ENCODE measurements around the gene NCKAP5.
"Not testable (repeated sequence)": the region's sequence is repeated elsewhere in the genome, so short reads cannot be mapped to it uniquely, and the experiment has no call there.

Gene NCKAP5

DNA sequence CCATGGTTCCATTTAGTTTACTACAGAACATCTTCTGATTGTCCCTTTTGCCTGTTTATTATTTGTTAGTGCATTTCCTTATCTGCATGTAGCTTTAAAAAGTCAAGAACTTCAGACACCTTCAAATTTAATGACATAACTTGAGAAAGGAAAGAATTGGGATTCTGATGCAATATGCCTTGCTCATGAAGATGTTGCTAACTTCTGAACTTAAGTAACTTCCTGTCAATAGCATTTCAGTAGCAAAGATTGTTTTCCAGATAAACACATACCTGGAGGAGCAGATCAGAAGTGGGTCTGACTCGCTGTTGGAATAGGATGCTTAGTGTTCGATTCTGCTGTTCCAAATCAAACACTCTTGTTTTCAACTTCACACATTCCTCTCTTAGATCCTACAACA lies 708.0 kb downstream of the NCKAP5 start:
- no peak for DNase-seq (ENCODE audit: extremely low read depth in 1 of 2, low read depth in 1 of 2)

DNA sequence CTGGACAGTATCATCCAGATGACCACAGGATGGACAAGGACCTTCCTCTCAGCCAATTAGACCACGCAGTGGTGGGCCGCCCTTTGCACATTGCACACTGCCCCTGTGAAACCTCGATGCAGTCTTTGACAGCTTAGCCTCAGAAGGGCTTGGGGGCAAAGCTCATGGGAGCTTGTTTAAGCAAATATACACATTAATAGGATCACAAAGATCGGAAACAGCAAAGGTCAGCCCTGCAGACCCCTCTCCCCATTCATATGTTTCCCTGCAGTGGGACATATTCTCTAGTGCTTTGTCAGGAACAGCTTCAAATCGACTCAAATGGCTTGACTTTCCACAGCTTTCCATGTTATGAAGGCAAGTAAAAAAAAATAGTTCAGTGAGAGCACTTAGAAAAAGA lies 708.7 kb downstream of the NCKAP5 start:
- DNase-seq (ENCODE audit: extremely low read depth in 1 of 2, low read depth in 1 of 2), result no peak

- DNase-seq (ENCODE audit: extremely low read depth in 1 of 2, low read depth in 1 of 2), result no peak
Measured at GRCh38 chr2:132857319-132857718, 710.9 kb downstream of the NCKAP5 start.

- DNase-seq (ENCODE audit: extremely low read depth in 1 of 2, low read depth in 1 of 2), result no peak
Measured at GRCh38 chr2:132850688-132851087, 717.6 kb downstream of the NCKAP5 start.

DNA sequence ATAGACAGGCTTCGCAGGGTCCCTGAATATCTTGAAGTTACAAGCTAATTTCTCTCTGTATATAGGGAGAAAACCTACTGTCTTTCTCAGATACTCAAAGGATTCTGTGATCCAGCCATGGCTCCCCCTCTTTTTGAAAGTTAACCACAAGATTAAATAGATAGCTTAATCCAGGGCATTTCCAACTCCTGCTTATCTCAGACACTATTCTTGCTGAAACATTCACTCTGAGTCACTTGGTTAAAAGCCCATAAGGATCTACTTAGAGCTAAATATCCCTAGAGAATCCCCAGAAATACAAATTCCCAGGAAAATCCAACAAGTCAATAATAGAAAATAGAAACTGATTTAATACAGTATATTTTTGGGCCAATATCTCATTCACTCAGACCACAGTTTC lies 719.1 kb downstream of the NCKAP5 start:
- DNase-seq (ENCODE audit: extremely low read depth in 1 of 2, low read depth in 1 of 2), result no peak

DNA sequence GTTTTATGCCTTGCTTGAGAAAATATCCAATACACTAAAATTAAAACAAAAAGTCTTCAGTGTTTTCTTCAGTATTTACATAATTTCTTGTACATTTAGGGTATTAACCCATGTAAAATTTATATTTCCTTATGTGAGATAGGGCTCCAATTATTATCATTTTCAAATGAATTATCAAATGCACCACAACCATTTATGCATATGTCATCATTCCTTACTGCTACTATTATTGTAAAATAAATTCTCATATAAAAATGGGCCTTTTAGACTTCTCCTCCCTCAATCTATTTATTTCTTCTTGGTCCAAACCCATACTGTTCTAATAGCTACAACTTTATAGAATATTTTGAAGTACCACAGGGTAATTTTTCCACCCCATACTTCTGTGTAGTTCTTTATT lies 722.9 kb downstream of the NCKAP5 start:
- DNase-seq (ENCODE audit: extremely low read depth in 1 of 2, low read depth in 1 of 2), result no peak

DNA sequence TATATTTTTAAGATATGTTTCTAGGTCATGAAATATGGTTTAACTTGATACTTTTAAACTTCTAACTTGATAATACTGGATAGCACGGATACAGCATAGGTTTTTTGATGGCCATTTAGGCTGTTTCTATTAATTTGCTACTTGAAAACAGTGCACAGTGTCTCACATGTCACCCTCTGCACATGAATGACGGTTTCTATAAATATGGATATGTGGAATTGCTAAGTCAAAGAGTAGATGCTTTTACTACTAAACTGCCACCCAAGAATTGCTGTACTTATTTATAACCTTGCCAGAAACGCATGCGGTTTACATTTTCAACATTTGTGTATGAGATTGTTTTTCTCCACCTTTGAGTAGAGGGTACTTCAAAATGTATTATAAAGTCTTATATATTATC lies 723.7 kb downstream of the NCKAP5 start:
- no peak for DNase-seq (ENCODE audit: extremely low read depth in 1 of 2, low read depth in 1 of 2)

GRCh38 chr2:132837769-132838168 lies 730.5 kb downstream of the NCKAP5 start:
- no peak for DNase-seq (ENCODE audit: extremely low read depth in 1 of 2, low read depth in 1 of 2)

DNA sequence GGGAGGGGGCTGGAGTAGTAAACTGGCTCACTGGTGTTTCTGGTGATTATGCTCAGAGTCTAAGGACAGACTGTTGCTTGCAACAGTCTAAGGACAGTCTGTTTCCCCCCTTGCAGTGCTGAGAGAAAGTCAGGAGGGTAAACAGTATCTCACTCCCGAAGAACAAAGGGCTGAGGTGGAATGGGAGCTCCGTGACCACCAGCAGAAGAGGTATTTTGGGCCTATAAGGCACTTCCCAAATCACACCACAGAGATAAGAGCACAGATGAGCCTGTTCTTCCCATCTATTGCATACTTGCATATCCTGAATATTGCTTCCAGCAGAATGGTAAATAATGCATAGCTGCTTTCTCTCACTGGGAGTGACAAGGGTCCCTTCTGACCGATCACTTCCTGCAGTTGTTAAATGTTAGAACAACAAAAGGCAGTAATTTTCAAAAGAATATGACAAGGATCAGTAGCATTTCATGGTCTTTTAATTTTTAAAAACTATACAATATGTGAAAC lies 737.9 kb downstream of the NCKAP5 start:
- no peak for DNase-seq (ENCODE audit: extremely low read depth in 1 of 2, low read depth in 1 of 2)

- DNase-seq (ENCODE audit: extremely low read depth in 1 of 2, low read depth in 1 of 2), result no peak
Measured at GRCh38 chr2:132825601-132826000, 742.7 kb downstream of the NCKAP5 start.

GRCh38 chr2:132824716-132825115 lies 743.5 kb downstream of the NCKAP5 start:
- no peak for DNase-seq (ENCODE audit: extremely low read depth in 1 of 2, low read depth in 1 of 2)

DNA sequence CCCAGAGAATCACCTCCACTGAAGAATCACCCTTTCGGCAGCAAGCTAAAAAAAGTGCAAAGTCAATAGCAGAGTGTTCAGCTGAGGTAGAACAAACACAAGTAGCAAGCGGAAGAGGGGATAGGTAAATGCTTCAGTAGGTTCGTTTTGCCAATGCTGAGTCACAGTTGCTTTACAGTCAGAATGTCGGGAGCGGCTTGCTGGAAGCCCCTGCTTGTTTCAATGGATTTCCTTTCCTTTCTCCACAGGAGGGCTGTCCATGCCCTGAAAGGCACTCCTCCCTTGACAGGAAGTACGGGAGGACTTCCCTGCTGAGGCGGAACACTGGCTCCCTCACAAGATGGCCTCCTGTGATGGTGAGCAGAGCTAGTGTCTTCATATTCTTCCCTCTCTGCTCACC lies 752.0 kb downstream of the NCKAP5 start:
- DNase-seq (ENCODE audit: extremely low read depth in 1 of 2, low read depth in 1 of 2), result no peak

- DNase-seq (ENCODE audit: extremely low read depth in 1 of 2, low read depth in 1 of 2), result no peak
Measured at GRCh38 chr2:132815516-132815915, 752.7 kb downstream of the NCKAP5 start.

GRCh38 chr2:132814651-132815050 lies 753.6 kb downstream of the NCKAP5 start:
- no peak for DNase-seq (ENCODE audit: extremely low read depth in 1 of 2, low read depth in 1 of 2)

DNA sequence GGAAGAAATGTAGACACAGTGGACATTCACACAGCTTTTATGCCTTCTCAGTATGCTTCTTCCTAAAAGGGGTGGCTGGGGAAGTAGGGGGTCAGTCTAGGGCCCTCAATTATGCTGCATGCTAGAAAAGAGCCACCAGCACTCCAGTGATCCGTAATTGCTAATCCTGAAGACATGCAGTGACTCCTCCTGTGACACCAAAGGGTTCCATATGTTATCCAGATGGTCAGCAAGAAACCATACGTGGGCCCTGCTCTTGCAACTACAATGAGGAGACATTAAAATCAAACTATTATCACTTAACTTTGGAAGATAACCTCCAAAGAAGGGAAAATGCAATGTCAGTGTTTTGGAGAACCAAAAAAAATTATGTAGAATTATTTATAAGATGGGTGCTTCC lies 754.8 kb downstream of the NCKAP5 start:
- no peak for DNase-seq (ENCODE audit: extremely low read depth in 1 of 2, low read depth in 1 of 2)

DNA sequence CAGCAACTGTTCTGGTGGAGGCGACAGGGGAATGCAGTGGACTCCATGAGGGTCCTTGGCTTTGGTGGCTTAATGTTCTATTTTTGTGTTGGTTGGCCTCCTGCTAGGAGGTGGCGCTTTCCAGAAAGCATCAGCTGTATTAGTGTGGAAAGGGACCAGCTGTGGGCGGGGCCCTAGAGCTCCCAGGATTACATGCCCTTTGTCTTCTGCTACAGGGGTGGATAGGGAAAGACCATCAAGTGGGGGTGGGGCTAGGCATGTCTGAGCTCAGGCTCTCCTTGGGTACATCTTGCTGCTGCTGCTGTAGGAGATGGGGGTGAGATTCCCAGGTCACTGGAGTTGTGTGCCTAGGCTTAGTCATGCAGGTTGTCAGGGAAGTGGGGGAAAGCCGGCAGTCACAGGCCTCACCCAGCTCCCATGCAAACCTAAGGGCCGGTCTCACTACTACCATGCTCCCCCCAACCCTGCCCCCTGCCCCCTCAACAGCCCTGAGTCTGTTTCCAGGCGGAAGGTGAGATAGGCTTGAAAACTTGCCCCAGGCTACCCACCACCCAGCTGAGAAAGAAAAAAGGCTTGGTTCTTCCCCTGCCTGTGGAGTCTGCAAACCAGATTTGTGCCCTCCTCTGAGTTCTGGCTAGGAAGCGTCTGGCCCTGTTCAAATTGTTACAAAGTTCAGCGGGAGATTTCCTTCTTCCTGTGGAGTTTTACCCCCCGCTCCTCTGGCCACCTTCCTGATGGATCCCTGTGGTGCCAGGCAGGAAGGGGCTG lies 756.9 kb downstream of the NCKAP5 start:
- no peak for DNase-seq (ENCODE audit: extremely low read depth in 1 of 2, low read depth in 1 of 2)

DNA sequence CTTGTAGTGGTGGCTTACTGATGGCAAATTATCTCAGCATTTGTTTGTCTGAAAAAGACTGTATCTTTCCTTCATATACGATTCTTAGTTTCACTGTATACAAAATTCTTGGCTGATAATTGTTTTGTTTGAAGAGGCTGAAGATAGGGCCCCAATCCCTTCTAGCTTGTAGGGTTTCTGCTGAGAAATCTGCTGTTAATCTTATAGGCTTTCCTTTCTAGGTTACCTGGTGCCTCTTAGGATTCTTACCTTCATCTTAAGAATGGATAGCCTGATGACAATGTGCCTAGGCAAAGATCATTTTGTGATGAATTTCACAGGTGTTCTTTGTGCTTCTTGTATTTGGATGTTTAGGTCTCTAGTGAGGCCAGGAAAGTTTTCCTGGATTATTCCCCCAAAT lies 758.3 kb downstream of the NCKAP5 start:
- DNase-seq (ENCODE audit: extremely low read depth in 1 of 2, low read depth in 1 of 2), result not testable (repeated sequence)

GRCh38 chr2:132804051-132804450 lies 764.2 kb downstream of the NCKAP5 start:
- no peak for DNase-seq (ENCODE audit: extremely low read depth in 1 of 2, low read depth in 1 of 2)

DNA sequence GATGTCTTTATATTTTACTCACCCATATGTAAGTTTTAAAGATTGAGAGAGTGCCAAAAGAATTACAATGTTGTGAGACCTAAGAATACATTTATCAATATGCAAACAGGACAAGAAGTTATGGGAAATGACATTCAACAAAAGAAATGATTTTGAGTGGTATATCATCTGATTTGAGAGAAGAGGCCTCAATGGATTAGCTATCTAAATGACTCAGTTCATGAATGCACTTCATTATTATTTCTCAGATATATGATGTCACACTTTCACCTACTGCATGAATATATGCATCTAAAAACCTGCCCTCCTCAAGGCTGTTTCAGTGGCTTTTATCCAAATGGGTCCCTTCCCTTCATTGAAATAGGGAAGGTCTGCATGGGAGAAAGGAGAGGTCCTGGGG lies 769.9 kb downstream of the NCKAP5 start:
- DNase-seq (ENCODE audit: extremely low read depth in 1 of 2, low read depth in 1 of 2), result no peak

- DNase-seq (ENCODE audit: extremely low read depth in 1 of 2, low read depth in 1 of 2), result no peak
Measured at GRCh38 chr2:132797556-132797955, 770.7 kb downstream of the NCKAP5 start.

- no peak for DNase-seq (ENCODE audit: extremely low read depth in 1 of 2, low read depth in 1 of 2)
Measured at GRCh38 chr2:132797071-132797470, 771.2 kb downstream of the NCKAP5 start.

- no peak for DNase-seq (ENCODE audit: extremely low read depth in 1 of 2, low read depth in 1 of 2)
Measured at GRCh38 chr2:132795220-132795619, 773.0 kb downstream of the NCKAP5 start.

- no peak for DNase-seq (ENCODE audit: extremely low read depth in 1 of 2, low read depth in 1 of 2)
Measured at GRCh38 chr2:132793532-132793931, 774.7 kb downstream of the NCKAP5 start.
